ENCODE measurements around the gene NPDC1. TPM values are rescaled to one million over a fixed set of nuclear protein-coding genes. Genes with fewer than 3 reads are reported as not detected.
A peak's percentile ranks its signal among the peaks of the same experiment; 100 is the strongest.

The NPDC1 gene
- total RNA-seq, 2 experiments from 2014 or later: 20.1 to 29.9 TPM

DNA sequence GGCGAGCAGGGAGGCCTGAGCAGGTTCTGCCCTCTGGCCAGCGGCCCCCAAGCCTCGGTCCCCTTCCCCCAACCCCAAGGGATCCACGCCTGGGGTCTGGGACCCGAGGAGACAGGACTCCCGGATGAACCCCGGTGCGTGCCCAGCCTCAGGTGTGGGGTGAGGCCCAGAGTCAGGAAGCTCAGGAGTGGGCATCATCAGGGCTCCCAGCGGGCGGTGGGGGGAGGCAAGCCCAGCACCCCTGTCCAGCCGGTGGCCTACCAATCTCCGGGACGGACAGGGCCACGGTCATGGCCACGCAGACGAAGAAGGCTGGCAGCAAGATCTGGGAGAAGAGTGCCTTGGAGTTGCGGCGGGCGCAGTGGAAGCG, 32.4 kb downstream of the NPDC1 start:
- DNase-seq (no peak), ATAC-seq (no peak)
- Mint-ChIP-seq H3K4me1 (ENCODE audit: low read depth) (peaks cover under 1% of the 10 kb centered on the region), H3K36me3 (ENCODE audit: low read depth) (peaks cover 17% of the 10 kb centered on the region), H3K27me3 (ENCODE audit: low read depth) (no peaks in the 10 kb centered on the region), H3K9me3 (ENCODE audit: insufficient read depth) (no peaks in the 10 kb centered on the region), H3K4me3 (no peak overlapping the region), H3K27ac (no peak overlapping the region)
- POLR2A ChIA-PET: no interaction called here
- CTCF ChIA-PET: no interaction called here

DNA sequence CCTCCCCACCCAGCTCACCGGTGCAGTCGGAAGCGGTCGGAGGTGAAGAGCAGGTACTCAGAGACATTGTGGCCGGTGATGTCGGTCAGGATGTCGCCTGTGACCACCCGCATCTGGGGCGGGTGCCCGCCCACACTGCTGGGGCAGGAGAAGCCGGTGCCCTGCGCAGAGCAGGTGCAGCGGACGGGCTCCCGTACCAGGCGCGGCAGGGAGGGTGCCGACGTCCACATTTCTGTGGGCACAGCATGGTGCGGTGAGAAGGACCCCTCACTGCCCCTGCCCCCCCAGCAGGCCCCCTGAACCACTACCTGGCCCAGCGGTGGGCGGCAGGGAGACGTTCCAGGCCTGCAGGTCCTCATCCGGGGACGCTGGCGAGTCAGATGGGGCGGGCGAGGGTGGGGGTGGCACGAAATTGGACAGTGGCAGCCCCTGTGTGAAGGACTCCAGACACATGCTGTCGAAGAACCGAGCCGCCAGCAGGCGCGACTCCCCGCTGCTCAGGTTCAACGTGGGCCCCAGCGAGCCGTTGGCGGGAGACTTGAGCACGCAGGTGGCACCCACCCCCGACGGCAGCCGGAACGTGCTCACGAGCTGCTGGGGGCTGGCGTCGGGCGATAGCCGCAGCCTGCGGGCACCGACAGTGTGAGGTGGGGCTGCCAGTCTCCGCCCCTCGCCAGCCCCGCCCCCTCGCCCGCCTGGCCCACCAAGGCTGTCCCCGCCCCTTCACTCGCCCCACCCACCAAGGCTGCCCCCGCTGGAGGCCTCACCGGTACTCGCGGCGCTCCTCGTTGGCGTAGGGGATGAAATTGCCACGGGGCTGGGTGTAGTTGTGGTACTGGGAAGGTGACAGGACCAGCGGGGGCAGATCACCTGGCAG, 33.0 kb downstream of the NPDC1 start:
- Mint-ChIP-seq H3K9me3 (ENCODE audit: insufficient read depth) (no peaks in the 10 kb centered on the region), H3K27ac (no peak overlapping the region), H3K36me3 (ENCODE audit: low read depth) (peaks cover 17% of the 10 kb centered on the region), H3K4me1 (ENCODE audit: low read depth) (no peaks in the 10 kb centered on the region), H3K4me3 (no peak overlapping the region), H3K27me3 (ENCODE audit: low read depth) (no peaks in the 10 kb centered on the region)
- no peak for ATAC-seq
- POLR2A ChIA-PET: no interaction called here
- no peak for DNase-seq
- CTCF ChIA-PET: no interaction called here

DNA sequence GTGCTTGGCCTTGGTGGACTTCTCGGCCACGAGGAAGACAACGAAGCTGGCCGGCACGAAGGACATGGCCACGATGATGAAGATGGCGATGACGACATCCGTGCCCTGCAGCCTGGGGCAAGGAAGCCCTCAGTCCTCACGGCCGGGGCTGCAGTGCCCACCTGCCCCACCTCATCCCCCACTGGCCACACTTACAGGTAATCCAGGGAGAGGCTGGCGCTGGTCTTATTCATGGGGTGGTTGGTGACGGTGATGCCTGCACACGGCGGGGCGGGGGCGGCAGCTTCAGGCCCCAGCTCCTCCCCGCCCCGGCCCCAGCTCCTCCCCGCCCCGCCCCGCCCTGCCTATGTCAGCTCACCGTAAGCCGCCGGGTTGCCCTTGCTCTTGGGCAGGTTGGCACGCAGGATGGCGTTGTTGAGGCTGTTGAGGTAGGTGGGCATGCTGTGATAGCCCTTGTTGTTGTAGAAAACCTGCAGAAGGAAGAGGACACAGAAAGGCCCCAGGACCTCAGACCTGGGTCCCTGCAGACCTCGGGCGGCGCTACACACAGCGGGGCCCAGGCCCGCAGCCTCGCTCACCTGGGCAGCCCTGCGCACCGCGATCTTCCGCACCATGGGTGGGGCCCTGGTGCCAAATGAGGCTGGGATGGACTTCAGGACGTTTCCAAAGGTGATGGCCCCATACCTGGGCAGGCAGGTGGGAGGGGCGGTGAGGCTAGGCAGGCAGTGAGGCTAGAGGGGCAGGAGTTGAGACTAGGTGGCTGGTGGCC, 33.9 kb downstream of the NPDC1 start:
- H3K27me3 Mint-ChIP-seq (ENCODE audit: low read depth): no peaks in the 10 kb centered on the region
- no peak overlapping the region for H3K27ac Mint-ChIP-seq
- ChIA-PET POLR2A (no interaction called here), CTCF (no interaction called here)
- DNase-seq (no peak), ATAC-seq (no peak)
- no peaks in the 10 kb centered on the region for H3K4me1 Mint-ChIP-seq (ENCODE audit: low read depth)
- H3K9me3 Mint-ChIP-seq (ENCODE audit: insufficient read depth): no peaks in the 10 kb centered on the region
- no peak overlapping the region for H3K4me3 Mint-ChIP-seq
- peaks cover 16% of the 10 kb centered on the region for H3K36me3 Mint-ChIP-seq (ENCODE audit: low read depth)

DNA sequence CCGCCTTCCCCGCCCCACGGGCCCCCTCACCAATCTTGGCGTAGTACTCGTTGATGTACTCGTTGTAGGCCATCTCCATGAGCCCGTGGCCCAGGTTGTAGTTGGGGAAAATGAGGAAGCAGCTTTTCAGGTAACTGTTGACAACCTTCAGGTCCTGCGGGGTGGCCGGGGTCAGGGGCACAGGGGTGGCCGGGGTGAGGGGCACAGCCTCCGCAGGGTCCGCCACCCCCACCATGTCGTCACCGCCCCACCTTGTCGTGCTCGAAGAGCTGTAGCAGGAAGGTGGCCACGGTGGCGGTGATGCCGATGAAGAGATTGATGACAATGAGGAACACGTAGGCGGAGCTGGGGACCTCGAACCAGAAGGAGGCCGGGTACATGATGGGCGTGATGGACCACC, 34.8 kb downstream of the NPDC1 start:
- DNase-seq (no peak), ATAC-seq (no peak)
- Mint-ChIP-seq H3K27me3 (ENCODE audit: low read depth) (no peaks in the 10 kb centered on the region), H3K36me3 (ENCODE audit: low read depth) (peaks cover 12% of the 10 kb centered on the region), H3K9me3 (ENCODE audit: insufficient read depth) (no peaks in the 10 kb centered on the region), H3K4me3 (no peak overlapping the region), H3K27ac (no peak overlapping the region), H3K4me1 (ENCODE audit: low read depth) (peaks cover 5% of the 10 kb centered on the region)
- ChIA-PET POLR2A (no interaction called here), CTCF (no interaction called here)

DNA sequence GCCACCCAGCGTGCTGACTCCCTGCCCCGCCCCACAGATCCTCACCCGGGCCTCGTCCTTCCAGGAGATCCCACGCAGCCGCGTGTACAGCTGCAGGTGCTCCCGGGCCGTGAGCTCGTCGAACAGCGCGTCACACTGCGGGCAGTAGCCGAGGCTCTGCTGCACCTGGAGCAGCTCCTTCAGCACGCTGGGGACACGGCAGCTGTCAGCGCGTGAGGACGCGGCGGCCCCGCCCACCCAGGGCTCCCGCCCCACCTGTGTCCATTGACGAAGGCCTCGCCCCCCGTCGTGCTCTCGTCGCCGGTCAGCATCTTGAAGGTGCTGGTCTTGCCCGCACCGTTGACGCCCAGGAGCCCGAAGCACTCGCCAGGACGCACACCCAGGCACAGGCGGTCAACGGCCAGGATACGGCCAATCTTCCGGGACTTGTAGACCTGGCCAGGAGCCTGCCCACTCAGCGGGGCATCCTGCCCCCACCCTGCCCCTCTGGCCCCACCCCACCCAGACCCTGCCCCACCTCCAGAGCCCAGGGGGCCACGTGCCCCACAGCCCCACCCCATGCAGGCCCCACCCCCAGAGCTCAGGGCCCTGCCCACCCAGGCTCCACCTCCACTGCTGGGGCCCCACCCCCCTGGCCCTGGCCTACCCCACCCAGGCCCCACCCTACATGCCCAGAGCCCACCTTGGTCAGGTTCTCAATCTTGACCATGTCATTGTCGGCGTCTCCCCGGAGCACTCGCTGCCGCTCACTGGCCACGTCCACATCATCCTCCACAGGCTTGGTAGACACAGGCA, 35.8 kb downstream of the NPDC1 start:
- ATAC-seq: no peak
- H3K27ac Mint-ChIP-seq: no peak overlapping the region
- ChIA-PET CTCF (no interaction called here), POLR2A (no interaction called here)
- peaks cover 9% of the 10 kb centered on the region for H3K4me1 Mint-ChIP-seq (ENCODE audit: low read depth)
- no peak for DNase-seq
- H3K9me3 Mint-ChIP-seq (ENCODE audit: insufficient read depth): no peaks in the 10 kb centered on the region
- peaks cover 12% of the 10 kb centered on the region for H3K36me3 Mint-ChIP-seq (ENCODE audit: low read depth)
- no peak overlapping the region for H3K4me3 Mint-ChIP-seq
- H3K27me3 Mint-ChIP-seq (ENCODE audit: low read depth): no peaks in the 10 kb centered on the region

DNA sequence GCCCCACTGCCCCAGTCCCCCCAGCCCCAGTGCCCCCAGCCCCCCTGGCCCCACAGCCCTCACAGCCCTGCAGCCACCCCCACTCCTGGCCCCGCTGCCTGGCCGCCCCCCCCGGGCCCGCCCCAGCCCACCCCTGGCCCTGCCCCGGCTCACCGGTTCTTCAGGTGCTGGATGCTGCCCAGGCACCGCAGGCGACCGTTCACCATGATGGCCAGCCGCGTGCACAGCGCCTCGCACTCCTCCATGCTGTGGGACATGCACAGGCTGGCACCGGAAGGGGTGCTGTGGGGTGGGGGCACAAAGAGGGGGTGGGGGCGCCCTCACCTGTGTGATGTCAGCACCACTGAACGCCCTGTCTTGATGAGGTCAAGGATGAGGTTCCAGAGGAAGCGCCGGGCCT, 36.8 kb downstream of the NPDC1 start:
- Mint-ChIP-seq H3K27me3 (ENCODE audit: low read depth) (no peaks in the 10 kb centered on the region), H3K4me1 (ENCODE audit: low read depth) (peaks cover 13% of the 10 kb centered on the region), H3K27ac (no peak overlapping the region), H3K9me3 (ENCODE audit: insufficient read depth) (no peaks in the 10 kb centered on the region), H3K36me3 (ENCODE audit: low read depth) (peaks cover 7% of the 10 kb centered on the region), H3K4me3 (no peak overlapping the region)
- ATAC-seq: no peak
- ChIA-PET CTCF (interaction anchor here (0.6 kb wide), 1 partner anchor 21 kb away, joined by 3 read pairs; no protein-coding TSS in a partner anchor), POLR2A (no interaction called here)
- DNase-seq: no peak

DNA sequence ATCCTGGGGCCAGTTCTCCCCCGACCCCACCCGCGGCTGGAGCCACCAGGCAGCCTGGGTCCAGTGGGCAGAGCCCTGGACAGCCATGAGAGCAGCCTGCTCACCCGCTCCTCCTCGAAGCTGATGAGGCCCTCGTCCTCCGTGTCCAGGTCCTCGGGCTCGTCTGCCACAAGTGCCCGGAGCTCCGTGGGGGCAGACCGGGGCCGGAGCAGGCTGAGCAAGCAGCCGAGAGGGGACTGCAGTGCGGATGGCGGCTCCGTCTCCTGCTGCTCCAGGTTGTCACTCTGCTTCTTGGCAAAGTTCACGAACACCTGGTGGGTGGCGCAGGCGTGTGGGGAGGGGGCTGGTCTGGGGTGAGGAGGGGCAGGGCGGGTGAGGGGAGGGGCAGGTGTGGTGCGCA, 37.7 kb downstream of the NPDC1 start:
- ATAC-seq (no peak), DNase-seq (no peak)
- Mint-ChIP-seq H3K27ac (no peak overlapping the region), H3K4me1 (ENCODE audit: low read depth) (peaks cover 13% of the 10 kb centered on the region), H3K4me3 (no peak overlapping the region), H3K9me3 (ENCODE audit: insufficient read depth) (no peaks in the 10 kb centered on the region), H3K27me3 (ENCODE audit: low read depth) (no peaks in the 10 kb centered on the region), H3K36me3 (ENCODE audit: low read depth) (peaks cover 5% of the 10 kb centered on the region)
- POLR2A ChIA-PET: no interaction called here
- CTCF ChIA-PET: interaction anchor here (1.1 kb wide), 1 partner anchor 21 kb away, joined by 3 read pairs; no protein-coding TSS in a partner anchor

DNA sequence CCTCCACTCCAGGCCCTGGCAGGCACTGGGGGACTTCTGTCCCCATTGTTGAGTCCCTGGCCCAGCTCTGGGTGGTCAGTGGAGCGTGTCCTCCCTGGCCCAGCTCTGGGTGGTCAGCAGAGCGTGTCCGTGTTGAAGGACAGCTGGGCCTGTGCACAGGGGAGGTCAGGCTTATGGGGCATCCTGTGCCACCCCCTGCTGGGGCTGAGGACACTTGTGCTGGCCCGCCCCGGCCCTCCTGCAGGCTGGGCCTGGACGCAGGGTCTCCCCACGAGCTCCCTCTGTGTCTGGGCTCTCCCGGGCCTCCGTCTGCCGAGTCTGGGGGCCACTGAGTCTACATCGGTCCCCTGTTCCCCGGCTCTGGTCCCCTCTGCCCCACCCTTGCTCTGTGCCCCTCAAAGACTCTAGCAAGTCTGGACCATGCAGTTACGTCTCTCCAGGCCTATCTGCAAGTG, 38.1 kb downstream of the NPDC1 start:
- H3K9me3 Mint-ChIP-seq (ENCODE audit: insufficient read depth): no peaks in the 10 kb centered on the region

DNA sequence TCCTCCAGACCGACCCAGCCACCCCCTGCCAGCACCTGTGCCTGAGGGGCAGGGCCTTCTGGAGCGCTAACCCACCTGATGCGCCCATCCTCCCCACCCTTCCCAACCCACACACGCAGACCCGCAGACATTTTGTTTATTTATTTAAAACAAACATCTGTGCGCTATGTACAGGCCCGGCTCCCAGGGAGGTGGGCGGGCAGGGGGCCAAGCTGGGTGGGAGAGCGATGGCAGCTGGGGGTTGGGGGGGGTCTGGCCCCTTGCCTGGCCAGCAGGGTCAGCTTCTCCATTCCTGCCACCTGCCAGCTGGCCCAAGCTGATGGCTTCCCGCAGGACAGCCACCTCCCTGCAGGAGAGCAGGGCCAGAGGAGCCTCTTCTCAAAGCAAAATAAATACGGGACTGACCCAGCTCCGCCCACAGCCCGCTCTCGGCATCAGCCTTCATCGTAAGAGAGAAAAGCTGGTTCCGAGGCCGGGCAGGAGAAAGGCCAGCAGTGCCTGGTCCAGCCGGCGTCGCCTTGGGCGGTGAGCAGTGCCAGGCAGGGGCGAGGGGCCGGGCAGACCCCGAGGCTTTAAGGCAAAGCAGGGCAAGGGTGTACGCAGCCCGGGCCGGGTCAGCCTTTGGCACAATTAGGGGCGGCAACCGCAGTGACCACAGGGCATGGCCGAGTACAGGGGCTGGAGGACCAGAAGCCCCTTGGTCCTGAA, 38.7 kb downstream of the NPDC1 start:
- H3K27me3 Mint-ChIP-seq (ENCODE audit: low read depth): no peaks in the 10 kb centered on the region
- POLR2A ChIA-PET: no interaction called here
- no peak overlapping the region for H3K27ac Mint-ChIP-seq
- H3K36me3 Mint-ChIP-seq (ENCODE audit: low read depth): peaks cover 3% of the 10 kb centered on the region
- no peak overlapping the region for H3K4me3 Mint-ChIP-seq
- H3K4me1 Mint-ChIP-seq (ENCODE audit: low read depth): peaks cover 13% of the 10 kb centered on the region
- ATAC-seq (no peak), DNase-seq (no peak)
- H3K9me3 Mint-ChIP-seq (ENCODE audit: insufficient read depth): no peaks in the 10 kb centered on the region
- CTCF ChIA-PET: interaction anchor here (1.1 kb wide), 1 partner anchor 22 kb away, joined by 3 read pairs; no protein-coding TSS in a partner anchor

More for the DNA sequence above, 38.1 kb downstream of the NPDC1 start:
- Mint-ChIP-seq H3K4me3 (no peak overlapping the region), H3K4me1 (ENCODE audit: low read depth) (peaks cover 13% of the 10 kb centered on the region), H3K27ac (no peak overlapping the region), H3K36me3 (ENCODE audit: low read depth) (peaks cover 5% of the 10 kb centered on the region), H3K27me3 (ENCODE audit: low read depth) (no peaks in the 10 kb centered on the region)
- no peak for ATAC-seq
- CTCF ChIA-PET: interaction anchor here (1.1 kb wide), 1 partner anchor 21 kb away, joined by 3 read pairs; no protein-coding TSS in a partner anchor
- POLR2A ChIA-PET: no interaction called here
- DNase-seq: no peak

DNA sequence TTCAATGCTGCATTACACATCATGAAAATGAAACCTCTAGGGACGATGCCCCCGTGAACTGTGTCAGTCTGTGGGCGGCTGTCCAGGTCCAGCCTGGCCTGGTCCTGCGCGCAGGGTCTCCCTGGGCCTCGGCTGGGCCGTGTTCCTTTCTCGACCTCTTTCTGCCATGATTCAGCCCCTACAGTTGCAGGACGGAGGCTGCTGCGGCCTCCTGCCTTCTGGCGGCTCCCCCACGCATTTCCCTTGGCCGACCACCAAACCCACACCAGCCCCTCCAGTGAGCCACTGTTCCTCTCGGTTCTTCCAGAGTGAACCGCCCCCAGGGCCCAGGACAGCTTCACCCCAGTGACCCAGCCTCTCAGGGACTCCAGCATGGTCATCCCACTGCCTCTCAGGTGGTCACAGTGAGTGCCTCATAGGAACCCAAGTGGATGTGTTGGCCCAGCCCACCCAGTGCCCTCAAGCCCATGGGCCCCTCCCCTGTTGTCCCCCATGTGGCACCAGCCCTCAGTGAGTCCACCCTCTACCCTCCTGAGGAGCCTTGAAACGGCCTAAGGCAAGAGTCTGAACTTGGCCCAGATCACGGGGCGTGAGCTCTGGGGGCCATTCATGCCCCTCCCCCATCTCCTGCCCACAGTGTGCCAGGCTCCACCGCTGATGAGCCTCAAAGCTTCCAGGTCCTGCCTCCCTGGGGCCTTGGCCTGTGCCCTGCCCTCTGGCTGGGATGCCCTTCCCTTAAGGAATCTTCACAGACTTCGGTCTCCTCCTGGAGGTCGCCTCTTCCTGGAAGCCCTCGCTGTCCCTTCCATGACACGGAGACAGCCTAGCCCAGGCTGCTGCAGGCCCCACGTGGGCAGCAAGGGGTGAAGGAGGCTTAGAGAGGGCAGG, 39.6 kb downstream of the NPDC1 start:
- H3K27me3 Mint-ChIP-seq (ENCODE audit: low read depth): no peaks in the 10 kb centered on the region
- H3K4me3 Mint-ChIP-seq: no peak overlapping the region
- peak overlapping the region; percentile 39 for H3K27ac Mint-ChIP-seq
- peaks cover 14% of the 10 kb centered on the region for H3K4me1 Mint-ChIP-seq (ENCODE audit: low read depth)
- POLR2A ChIA-PET: no interaction called here
- H3K9me3 Mint-ChIP-seq (ENCODE audit: insufficient read depth): no peaks in the 10 kb centered on the region
- H3K36me3 Mint-ChIP-seq (ENCODE audit: low read depth): peaks cover 2% of the 10 kb centered on the region
- ATAC-seq (no peak), DNase-seq (no peak)
- CTCF ChIA-PET: interaction anchor here (1.6 to 5.0 kb wide), 3 partner anchors 22 to 29 kb away, joined by 3 to 25 read pairs (median 13); partner anchors contain the start of genes ABCA2 and FUT7

Measured in activated CD8-positive, alpha-beta T cell treated with anti-CD3 and anti-CD28 coated beads, Interleukin-2, amount 10 ng/mL, durations not matched to agents 7 days and 5 days (primary cell).